ENCODE measurements around the gene C2orf78. TPM values are rescaled to one million over a fixed set of nuclear protein-coding genes. Genes with fewer than 3 reads are reported as not detected.

C2orf78 gene
- total and polyA plus RNA-seq, 9 of the 15 experiments (the other 6 are each of a cell fraction or from before 2014, with no cell fraction given): 0.04 to 0.28 (median 0.20) TPM

- TF ChIP-seq ZBTB33 (CRISPR knock-in tag; IDR thresholded peaks at IDR 0.05) (no peak), HNRNPL (IDR thresholded peaks at IDR 0.05; ENCODE audit: low read depth, low read length) (no peak), SMAD2 (IDR thresholded peaks at IDR 0.05; ENCODE audit: low read depth, low read length) (no peak), NFE2 (IDR thresholded peaks at IDR 0.05; ENCODE audit: low read depth) (no peak), XRCC5 (IDR thresholded peaks at IDR 0.05; ENCODE audit: low read depth, low read length) (no peak), ZNF12 (CRISPR knock-in tag; IDR thresholded peaks at IDR 0.05) (no peak), SRF (CRISPR knock-in tag; IDR thresholded peaks at IDR 0.05) (no peak), CAMTA2 (CRISPR knock-in tag; conservative IDR thresholded peaks at IDR 0.05) (no peak), CXXC5 (CRISPR knock-in tag; IDR thresholded peaks at IDR 0.05) (0 out of 2 replicates have a peak, but pooled peaks have one; percentile 8), ZNF282 (CRISPR knock-in tag; IDR thresholded peaks at IDR 0.05) (no peak), ZNF3 (CRISPR knock-in tag; IDR thresholded peaks at IDR 0.05) (no peak), ZNF77 (CRISPR knock-in tag; IDR thresholded peaks at IDR 0.05) (no peak), ZBTB12 (CRISPR knock-in tag; IDR thresholded peaks at IDR 0.05) (no peak), KAT8 (IDR thresholded peaks at IDR 0.05; ENCODE audit: low read depth) (no peak), EP300 (IDR thresholded peaks at IDR 0.05; ENCODE audit: low read length) (no peak), RBM15 (IDR thresholded peaks at IDR 0.05; ENCODE audit: insufficient read depth, low read length) (no peak), SMARCE1 (IDR thresholded peaks at IDR 0.05) (no peak), NRF1 (conservative IDR thresholded peaks at IDR 0.05 in 1 of 2, IDR thresholded peaks at IDR 0.05 in 1 of 2) (no peak), ARID2 (IDR thresholded peaks at IDR 0.05) (no peak), ZFPM2 (CRISPR knock-in tag; IDR thresholded peaks at IDR 0.05) (no peak), HDGF (IDR thresholded peaks at IDR 0.05) (no peak), KHSRP (IDR thresholded peaks at IDR 0.05) (no peak), ZNF311 (CRISPR knock-in tag; IDR thresholded peaks at IDR 0.05) (no peak), ZKSCAN3 (CRISPR knock-in tag; IDR thresholded peaks at IDR 0.05) (no peak), ZNF146 (CRISPR knock-in tag; IDR thresholded peaks at IDR 0.05; ENCODE audit: unreplicated experiment) (no peak), ATF3 (IDR thresholded peaks at IDR 0.05) (peak; percentile 67), ATF3 (CRISPR knock-in tag; conservative IDR thresholded peaks at IDR 0.05) (no peak), ZNF134 (CRISPR knock-in tag; conservative IDR thresholded peaks at IDR 0.05) (no peak), MCM7 (IDR thresholded peaks at IDR 0.05) (no peak), POLR2H (tag; IDR thresholded peaks at IDR 0.05; ENCODE audit: low read depth) (peak; percentile 58; the same call in 1 of the 2 replicates), EP400 (IDR thresholded peaks at IDR 0.05) (no peak), TBP (optimal IDR thresholded peaks at IDR 0.05; ENCODE audit: low read depth, low read length) (no peak), CSDE1 (IDR thresholded peaks at IDR 0.05) (no peak)
These were observed 17.0 kb upstream of the C2orf78 start (continued) for GRCh38 chr2:73766994-73767393.
